NCI-H82 treated with DMSO at 0.1 percent for 48 hours (cell line): ENCODE measurements around the gene ACP5.
"Not testable (repeated sequence)": the region's sequence is repeated elsewhere in the genome, so short reads cannot be mapped to it uniquely, and the experiment has no call there.

Experiments used
- DNase-seq: peaks from one replicate; lab custom pipeline; 2025; ENCODE audit not compliant: unreplicated experiment; lab: John Stamatoyannopoulos, UW

Gene ACP5

GRCh38 chr19:11580116-11580515, 2.7 kb upstream of the ACP5 start:
- DNase-seq: no peak

DNA sequence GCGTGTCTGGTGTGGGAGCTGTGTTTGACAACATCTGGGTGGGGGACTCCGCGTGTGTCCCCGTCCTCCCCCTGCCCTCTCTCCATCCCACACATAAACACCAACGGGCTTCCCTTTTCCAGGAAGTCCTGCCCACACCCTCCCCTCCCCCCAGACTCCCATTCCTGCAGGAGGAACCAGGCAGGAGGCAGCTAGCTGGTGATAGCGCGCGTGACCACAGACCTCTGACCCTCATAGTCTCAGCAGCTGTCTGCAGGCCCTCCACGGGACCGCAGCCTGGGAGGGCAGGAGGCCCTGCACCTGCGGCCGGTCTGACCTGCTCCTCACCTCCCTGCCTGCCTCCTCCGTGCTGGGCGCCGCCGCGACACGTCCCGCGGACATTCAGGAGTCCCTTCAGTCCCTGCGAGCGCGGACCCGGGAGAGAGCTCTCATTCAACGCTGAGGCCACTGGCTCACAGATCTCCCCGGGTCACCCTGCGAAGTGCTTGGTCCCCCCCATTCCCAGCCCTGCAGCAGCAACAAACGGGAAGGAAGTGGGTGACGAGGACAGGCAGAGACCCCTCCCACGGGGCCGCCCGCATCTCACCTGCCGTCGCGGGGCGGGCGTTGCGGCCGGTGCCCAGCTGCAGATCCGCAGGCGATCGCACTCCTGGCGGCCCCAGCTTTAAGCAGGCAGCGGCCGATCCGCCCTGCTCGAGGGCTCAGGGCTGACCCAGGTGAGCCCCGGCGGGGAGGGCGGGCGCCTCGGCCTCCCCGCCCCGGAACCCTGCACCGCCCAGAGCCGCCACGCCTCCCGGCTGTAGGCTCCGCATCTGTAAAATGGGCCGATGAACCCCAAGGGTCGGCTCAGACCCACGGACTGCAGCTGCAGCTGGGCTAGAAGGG, 1.1 kb upstream of the ACP5 start:
- no peak for DNase-seq

GRCh38 chr19:11576227-11576626, 1.2 kb downstream of the ACP5 start:
- DNase-seq: no peak

DNA sequence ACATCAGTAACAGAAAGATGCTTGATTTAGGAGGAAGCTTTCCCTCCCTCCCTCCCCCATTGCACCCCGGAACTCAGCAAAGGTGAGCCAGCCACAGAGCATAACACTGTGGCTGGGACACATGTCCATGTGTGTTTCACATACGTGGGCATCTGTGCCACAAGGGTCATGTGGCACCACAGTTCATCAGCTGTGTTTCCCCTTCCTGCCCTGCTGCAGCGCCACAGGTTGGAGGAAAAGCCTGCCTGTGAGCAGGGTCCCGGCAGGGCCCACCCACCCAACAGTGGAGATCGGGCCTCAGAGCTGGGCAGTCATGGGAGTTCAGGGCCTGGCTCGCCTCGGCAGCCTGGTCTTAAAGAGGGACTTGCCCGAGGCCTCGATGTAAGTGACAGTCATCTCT, 2.8 kb downstream of the ACP5 start:
- DNase-seq: no peak

DNA sequence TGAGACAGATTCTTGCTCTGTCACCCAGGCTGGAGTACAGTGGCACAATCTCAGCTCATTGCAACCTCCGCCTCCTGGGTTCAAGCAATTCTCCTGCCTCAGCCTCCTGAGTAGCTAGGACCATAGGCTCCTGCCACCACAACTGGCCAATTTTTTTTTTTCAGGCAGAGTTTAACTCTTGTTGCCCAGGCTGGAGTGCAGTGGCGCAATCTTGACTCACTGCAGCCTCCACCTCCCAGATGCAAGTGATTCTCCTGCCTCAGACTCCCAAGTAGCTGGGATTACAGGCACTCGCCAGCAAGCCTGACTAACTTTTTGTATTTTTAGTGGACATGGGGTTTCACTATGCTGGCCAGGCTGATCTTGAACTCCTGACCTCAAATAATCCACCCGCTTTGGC, 3.7 kb downstream of the ACP5 start:
- DNase-seq: not testable (repeated sequence)

- not testable (repeated sequence) for DNase-seq
These were observed 4.1 kb downstream of the ACP5 start for GRCh38 chr19:11573354-11573753.

DNA sequence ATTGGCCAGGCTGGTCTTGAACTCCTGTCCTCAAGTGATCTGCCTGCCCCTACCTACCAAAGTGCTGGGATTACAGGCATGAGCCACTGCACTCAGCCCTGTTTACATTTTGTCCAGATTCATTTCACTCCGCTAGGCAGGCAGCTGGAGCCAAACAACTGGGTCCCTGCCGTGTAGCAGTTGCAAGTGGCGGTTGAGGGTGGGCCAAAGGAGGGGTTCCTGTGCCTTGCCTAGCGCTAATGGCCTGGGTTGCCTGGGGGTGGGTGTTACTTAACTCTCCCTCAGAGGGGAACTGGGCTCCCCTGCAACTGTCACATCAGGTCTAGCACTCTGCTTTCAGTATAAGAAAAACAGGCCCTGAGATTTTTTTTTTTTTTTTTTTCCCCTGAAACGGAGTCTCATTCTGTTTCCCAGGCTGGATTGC, 7.4 kb downstream of the ACP5 start:
- DNase-seq: no peak

DNA sequence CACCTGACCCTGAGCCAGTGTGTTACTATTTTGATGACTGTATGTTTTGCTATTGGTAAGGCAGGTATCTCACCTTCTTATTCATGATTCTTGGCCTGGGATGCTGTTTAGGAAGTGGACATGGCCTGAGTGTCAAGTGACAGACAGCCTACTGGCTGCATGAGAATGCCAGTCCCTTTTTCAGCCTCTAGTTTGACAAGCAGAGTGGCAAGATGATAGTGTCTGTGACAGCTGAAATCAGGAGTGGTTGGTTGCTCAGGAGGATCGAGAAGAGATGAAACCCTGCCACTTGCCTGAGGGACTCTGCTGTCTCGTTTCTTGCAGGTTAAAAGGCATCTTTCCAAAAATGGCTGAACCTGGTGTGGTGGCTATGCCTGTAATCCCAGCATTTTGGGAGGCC, 11.3 kb downstream of the ACP5 start:
- no peak for DNase-seq

GRCh38 chr19:11565649-11565980, 11.8 kb downstream of the ACP5 start:
- not testable (repeated sequence) for DNase-seq

GRCh38 chr19:11564082-11564807, 13.2 kb downstream of the ACP5 start:
- not testable (repeated sequence) for DNase-seq

DNA sequence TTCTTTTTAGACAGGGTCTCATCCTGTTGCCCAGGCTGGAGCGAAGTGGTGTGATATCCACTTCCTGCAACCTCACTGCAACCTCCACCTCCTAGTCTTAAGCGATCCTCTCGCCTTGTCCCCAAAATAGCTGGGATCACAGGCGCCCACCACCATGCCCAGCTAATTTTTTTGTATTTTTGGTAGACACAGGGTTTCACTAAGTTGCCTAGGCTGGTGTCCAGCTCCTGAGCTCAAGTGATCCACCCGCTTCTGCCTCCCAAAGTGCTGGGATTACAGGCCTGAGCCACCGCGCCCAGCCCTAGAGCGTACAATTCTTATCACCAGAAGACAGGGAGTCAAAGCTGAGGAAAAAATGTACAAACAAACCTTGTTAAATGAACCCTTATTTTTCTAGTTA, 13.9 kb downstream of the ACP5 start:
- DNase-seq: no peak

DNA sequence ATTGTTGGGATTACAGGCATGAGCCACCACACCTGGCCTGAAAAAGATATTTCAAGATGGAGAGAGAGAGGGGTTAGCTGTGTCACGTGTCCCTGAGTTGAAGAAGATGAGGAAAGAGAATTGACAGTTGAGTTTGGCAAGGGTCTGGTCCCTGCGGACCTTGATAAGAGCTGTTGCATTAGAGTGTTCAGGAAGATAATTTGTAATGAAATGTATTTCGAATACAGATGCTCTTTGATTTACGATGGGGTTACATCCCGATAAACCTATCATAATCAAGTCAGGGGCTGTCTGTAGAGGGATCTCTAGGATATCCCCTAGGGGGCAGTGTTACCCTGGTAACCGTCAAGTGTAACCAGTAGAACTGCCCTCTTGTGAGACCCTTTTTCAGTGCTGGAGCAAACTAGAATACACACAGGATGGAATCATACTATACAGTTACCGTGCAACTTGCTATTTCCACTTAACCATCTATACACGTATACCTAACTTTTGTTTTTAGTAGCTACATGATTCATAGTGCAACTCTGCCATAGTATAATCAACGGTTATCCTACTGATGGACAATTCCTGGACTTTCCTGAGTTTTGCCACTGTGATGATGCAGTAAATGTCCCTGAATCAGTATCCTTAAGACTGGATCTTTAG, 16.9 kb downstream of the ACP5 start:
- DNase-seq: peak; percentile 32

- peak; percentile 80 for DNase-seq
These were observed 18.3 kb downstream of the ACP5 start, which contains the start of gene ELOF1 for GRCh38 chr19:11558881-11559828. Gene ELOF1 (minus strand): TSS chr19:11559230. CDS start chr19:11554347, 4,883 bp downstream.

DNA sequence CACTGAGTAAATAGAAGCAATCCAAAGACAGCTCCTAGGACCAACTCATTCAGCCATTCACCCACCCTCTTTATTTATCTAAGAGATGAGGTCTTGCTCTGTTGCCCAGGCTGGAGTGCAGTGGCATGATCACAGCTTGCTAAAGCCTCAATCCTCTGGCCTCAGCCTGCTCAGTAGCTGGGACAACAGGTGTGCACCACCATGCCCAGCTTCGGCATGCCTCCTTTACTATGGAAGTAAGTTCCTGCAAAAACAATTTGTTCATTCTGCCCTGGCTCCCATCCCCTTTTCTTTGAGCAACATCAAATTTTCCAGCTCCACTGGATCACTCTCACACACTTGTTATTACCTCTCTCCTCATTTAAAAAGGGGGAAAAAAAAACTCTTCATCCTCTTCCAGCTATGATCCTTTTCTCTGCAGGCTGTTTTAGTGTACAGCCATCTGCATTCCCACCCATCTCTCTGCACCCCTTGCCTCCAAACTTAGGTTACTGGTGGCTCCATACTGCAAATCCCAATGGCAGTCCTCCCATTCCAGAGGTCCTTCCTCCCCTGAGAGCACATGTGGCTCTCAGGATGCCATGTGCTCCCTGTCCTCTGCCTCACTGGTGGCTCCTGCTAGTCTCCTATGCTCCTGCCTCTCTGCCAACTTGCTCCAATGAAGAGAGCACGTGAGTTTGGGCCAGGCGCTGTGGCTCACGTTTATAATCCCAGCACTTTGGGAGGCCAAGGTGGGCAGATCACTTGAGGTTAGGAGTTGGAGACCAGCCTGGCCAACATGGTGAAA, 20.6 kb downstream of the ACP5 start:
- DNase-seq: no peak

DNA sequence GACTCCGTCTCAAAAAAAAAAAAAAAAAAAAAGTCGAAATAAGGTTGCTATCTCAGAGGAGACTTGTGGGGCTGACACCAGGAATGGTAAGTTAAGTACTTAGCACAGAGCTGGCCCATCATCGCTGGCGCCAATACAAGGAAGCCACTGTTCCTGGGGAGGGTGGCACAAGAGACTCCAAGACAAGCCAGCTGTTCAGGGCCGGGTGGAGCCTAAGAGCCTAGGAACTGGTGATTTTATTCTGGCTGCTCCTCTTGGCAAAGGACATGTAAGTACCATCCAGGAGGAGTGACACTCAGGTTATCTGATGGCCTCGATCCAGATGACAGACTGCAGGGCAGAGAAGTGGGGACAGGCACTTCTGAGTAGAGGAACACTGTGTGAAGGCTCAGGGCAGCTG, 22.2 kb downstream of the ACP5 start:
- DNase-seq: no peak

- DNase-seq: no peak
These were observed 23.3 kb downstream of the ACP5 start for GRCh38 chr19:11554160-11554559.

DNA sequence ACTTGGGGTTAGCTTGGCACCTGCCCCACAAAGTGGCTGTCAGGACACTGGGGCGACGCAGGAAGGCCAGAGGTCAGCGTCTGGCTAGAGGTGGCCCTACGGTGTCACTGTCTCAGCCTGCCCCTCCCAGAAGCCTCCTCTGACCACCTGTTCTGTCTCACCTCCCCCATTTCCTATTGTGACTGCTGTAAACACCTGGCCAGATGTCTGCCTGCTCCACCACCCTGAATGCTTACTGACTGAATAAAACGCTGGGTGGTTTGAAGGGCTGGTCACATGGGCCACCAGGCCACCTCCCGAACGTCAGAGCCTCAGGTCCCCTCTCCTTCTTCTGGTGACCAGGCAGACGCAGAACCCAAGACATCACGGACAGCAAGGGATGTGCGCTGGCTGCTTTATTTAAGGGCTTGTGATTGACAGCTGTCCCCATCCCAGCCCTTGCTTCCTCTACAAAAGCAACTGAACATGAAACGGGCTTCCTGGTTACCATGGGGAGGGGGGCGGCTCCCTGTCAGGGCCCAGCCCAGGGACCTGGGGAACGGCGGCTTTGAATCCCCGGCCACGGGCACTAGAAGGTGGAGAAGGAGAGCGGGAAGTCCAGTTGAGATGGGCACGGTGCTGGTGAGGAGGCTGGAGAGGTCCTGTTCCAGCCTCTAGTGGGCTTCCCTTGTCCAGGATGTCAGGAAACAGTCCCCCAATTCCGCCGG, 24.6 kb downstream of the ACP5 start:
- no peak for DNase-seq

- no peak for DNase-seq
These were observed 25.7 kb downstream of the ACP5 start for GRCh38 chr19:11551603-11552235.

GRCh38 chr19:11550265-11550664, 27.2 kb downstream of the ACP5 start:
- no peak for DNase-seq
